ENCODE measurements around the gene CD36.

CD36 gene

DNA sequence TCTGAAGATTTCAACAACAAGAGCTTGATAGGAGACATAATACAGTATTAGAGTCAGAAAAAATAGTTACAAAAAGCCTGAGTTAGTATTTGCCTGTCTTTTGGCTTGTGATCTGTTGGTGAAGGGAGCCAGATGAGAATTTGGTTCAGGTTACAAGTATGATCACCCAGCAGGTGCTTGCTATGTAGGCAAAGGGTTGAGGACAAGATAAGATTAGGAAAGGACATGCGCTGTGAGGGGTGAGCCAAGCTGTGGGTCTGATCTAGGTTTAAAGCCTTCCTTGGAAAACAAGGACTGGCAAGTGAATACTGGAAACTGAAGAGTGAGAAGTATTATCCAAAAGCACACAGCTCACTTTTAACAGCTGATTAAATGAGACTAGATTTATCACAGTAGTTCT, 28.7 kb upstream of the CD36 start:
- Histone ChIP-seq H4K8ac (ENCODE audit: low read length) (no peak overlapping the region), H3K4me1 (ENCODE audit: control insufficient read depth, insufficient read depth, low read depth, low read length) (peaks cover 2% of the 10 kb centered on the region), H3K4ac (ENCODE audit: low read depth in 1 of 2, low read length in 2 of 2) (no peak overlapping the region), H3K27me3 (ENCODE audit: control insufficient read depth in 1 of 2, insufficient read depth in 1 of 2, low read length in 2 of 2) (no peaks in the 10 kb centered on the region), H3K14ac (ENCODE audit: low read length in 2 of 2) (no peak overlapping the region), H2BK5ac (ENCODE audit: low read depth, low read length, poor library complexity, severe bottlenecking) (no peak overlapping the region), H2AK5ac (ENCODE audit: low read length, severe bottlenecking) (no peak overlapping the region), H3K18ac (ENCODE audit: low read depth in 1 of 2, low read length in 2 of 2) (no peak overlapping the region), H3K79me1 (replicated peaks; ENCODE audit: low read length, poor library complexity, severe bottlenecking) (no peaks in the 10 kb centered on the region), H2BK12ac (ENCODE audit: low read length in 2 of 2) (peak overlapping the region in 1 of 2 experiments; percentile 84), H2BK120ac (ENCODE audit: low read depth, low read length) (no peak overlapping the region), H3K27ac (ENCODE audit: low read length, poor library complexity, severe bottlenecking) (no peak overlapping the region), H3K36me3 (ENCODE audit: control insufficient read depth in 1 of 2, insufficient read depth in 2 of 2, low read depth in 1 of 2, low read length in 2 of 2) (no peaks in the 10 kb centered on the region), H3K9me3 (ENCODE audit: control insufficient read depth, low read length) (no peaks in the 10 kb centered on the region), H3K23ac (ENCODE audit: low read length in 2 of 2) (no peak overlapping the region), H3K9ac (ENCODE audit: low read length) (no peak overlapping the region), H3K4me3 (ENCODE audit: insufficient read depth in 1 of 2, low read depth in 1 of 2, low read length in 2 of 2) (no peak overlapping the region), H4K91ac (ENCODE audit: low read length) (no peak overlapping the region), H2AFZ (ENCODE audit: low read depth, low read length) (no peak overlapping the region), H3K4me2 (ENCODE audit: low read length, poor library complexity, severe bottlenecking) (no peak overlapping the region), H2BK15ac (ENCODE audit: low read depth, poor library complexity, severe bottlenecking) (no peak overlapping the region)
- DNase-seq = no peak
- 86% methylated on average over 1 of the region's 1 CpG for WGBS

DNA sequence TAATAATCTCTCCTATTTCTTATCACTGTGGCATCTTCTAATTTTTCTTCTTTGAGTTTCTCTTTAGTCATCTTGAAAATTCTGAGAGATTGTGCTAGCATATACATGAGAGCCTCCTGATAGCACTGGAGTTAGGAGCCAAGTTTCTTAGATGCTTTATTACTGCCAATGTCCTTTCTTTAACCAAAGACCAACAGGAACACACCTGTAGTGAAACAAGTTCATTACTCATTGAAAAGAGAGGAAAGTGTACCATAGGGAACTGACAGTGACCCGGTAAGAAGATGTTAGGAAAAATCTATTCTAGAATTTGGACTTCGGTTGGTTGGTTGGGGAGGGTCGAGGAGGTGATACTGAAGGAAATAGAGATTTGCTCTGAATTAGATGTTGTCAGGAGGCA, 27.1 kb upstream of the CD36 start:
- Histone ChIP-seq H2BK12ac (ENCODE audit: low read length in 2 of 2) (peak overlapping the region in 1 of 2 experiments; percentile 93), H4K91ac (ENCODE audit: low read length) (no peak overlapping the region), H3K36me3 (ENCODE audit: control insufficient read depth in 1 of 2, insufficient read depth in 2 of 2, low read depth in 1 of 2, low read length in 2 of 2) (no peaks in the 10 kb centered on the region), H2BK15ac (ENCODE audit: low read depth, poor library complexity, severe bottlenecking) (peak overlapping the region; percentile 28), H3K23ac (ENCODE audit: low read length in 2 of 2) (no peak overlapping the region), H3K79me1 (replicated peaks; ENCODE audit: low read length, poor library complexity, severe bottlenecking) (no peaks in the 10 kb centered on the region), H4K8ac (ENCODE audit: low read length) (peak overlapping the region; percentile 6), H3K9me3 (ENCODE audit: control insufficient read depth, low read length) (no peaks in the 10 kb centered on the region), H3K27ac (ENCODE audit: low read length, poor library complexity, severe bottlenecking) (peak overlapping the region; percentile 9), H3K4me3 (ENCODE audit: insufficient read depth in 1 of 2, low read depth in 1 of 2, low read length in 2 of 2) (no peak overlapping the region), H3K9ac (ENCODE audit: low read length) (peak overlapping the region; percentile 34), H3K18ac (ENCODE audit: low read depth in 1 of 2, low read length in 2 of 2) (no peak overlapping the region), H3K4ac (ENCODE audit: low read depth in 1 of 2, low read length in 2 of 2) (no peak overlapping the region), H2AFZ (ENCODE audit: low read depth, low read length) (no peak overlapping the region), H2BK5ac (ENCODE audit: low read depth, low read length, poor library complexity, severe bottlenecking) (no peak overlapping the region), H3K4me2 (ENCODE audit: low read length, poor library complexity, severe bottlenecking) (no peak overlapping the region), H3K27me3 (ENCODE audit: control insufficient read depth in 1 of 2, insufficient read depth in 1 of 2, low read length in 2 of 2) (no peaks in the 10 kb centered on the region), H2BK120ac (ENCODE audit: low read depth, low read length) (peak overlapping the region; percentile 73), H3K14ac (ENCODE audit: low read length in 2 of 2) (no peak overlapping the region), H3K4me1 (ENCODE audit: control insufficient read depth, insufficient read depth, low read depth, low read length) (peaks cover 2% of the 10 kb centered on the region), H2AK5ac (ENCODE audit: low read length, severe bottlenecking) (no peak overlapping the region)
- 96% methylated on average over 3 of the region's 3 CpGs for WGBS
- no peak for DNase-seq

- no peak overlapping the region for H3K4me3 ChIP-seq (ENCODE audit: insufficient read depth in 1 of 2, low read depth in 1 of 2, low read length in 2 of 2)
- peaks cover 2% of the 10 kb centered on the region for H3K4me1 ChIP-seq (ENCODE audit: control insufficient read depth, insufficient read depth, low read depth, low read length)
- H4K91ac ChIP-seq (ENCODE audit: low read length) = no peak overlapping the region
- H2AFZ ChIP-seq (ENCODE audit: low read depth, low read length) = no peak overlapping the region
- no peaks in the 10 kb centered on the region for H3K9me3 ChIP-seq (ENCODE audit: control insufficient read depth, low read length)
- no peaks in the 10 kb centered on the region for H3K79me1 ChIP-seq (replicated peaks; ENCODE audit: low read length, poor library complexity, severe bottlenecking)
- no peak overlapping the region for H3K14ac ChIP-seq (ENCODE audit: low read length in 2 of 2)
- peak overlapping the region; percentile 28 for H2BK15ac ChIP-seq (ENCODE audit: low read depth, poor library complexity, severe bottlenecking)
- H3K27ac ChIP-seq (ENCODE audit: low read length, poor library complexity, severe bottlenecking) = peak overlapping the region; percentile 9
- H2AK5ac ChIP-seq (ENCODE audit: low read length, severe bottlenecking) = no peak overlapping the region
- H3K4ac ChIP-seq (ENCODE audit: low read depth in 1 of 2, low read length in 2 of 2) = no peak overlapping the region
- H2BK12ac ChIP-seq (ENCODE audit: low read length in 2 of 2) = no peak overlapping the region
- no peak overlapping the region for H3K18ac ChIP-seq (ENCODE audit: low read depth in 1 of 2, low read length in 2 of 2)
- peak; percentile 52 for DNase-seq
- H3K9ac ChIP-seq (ENCODE audit: low read length) = peak overlapping the region; percentile 34
- no peaks in the 10 kb centered on the region for H3K27me3 ChIP-seq (ENCODE audit: control insufficient read depth in 1 of 2, insufficient read depth in 1 of 2, low read length in 2 of 2)
- H3K36me3 ChIP-seq (ENCODE audit: control insufficient read depth in 1 of 2, insufficient read depth in 2 of 2, low read depth in 1 of 2, low read length in 2 of 2) = no peaks in the 10 kb centered on the region
- no peak overlapping the region for H3K23ac ChIP-seq (ENCODE audit: low read length in 2 of 2)
- no peak overlapping the region for H2BK120ac ChIP-seq (ENCODE audit: low read depth, low read length)
- no CpG with 5 or more reads among the region's 2 CpGs for WGBS
- H2BK5ac ChIP-seq (ENCODE audit: low read depth, low read length, poor library complexity, severe bottlenecking) = no peak overlapping the region
- no peak overlapping the region for H3K4me2 ChIP-seq (ENCODE audit: low read length, poor library complexity, severe bottlenecking)
- peak overlapping the region; percentile 6 for H4K8ac ChIP-seq (ENCODE audit: low read length)
These were observed 26.7 kb upstream of the CD36 start for GRCh38 chr7:80611779-80612178.

DNA sequence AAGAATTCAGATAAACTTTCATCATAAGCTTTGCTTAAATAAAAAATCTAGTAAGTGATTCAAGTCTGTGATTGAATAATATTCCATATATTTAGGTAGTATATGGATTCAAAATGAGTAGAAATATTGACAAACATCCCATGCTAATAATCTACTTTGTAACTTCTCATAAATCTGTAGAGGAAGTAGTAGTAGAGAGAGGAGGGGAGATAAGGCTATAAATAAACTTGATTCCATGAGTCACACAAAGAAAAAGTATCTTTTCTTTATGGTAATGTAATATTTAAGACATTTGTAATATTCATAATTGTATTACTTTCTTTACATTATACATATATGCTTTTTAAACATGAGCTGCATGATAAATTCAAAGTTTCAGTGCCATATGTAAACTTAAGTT, 25.6 kb upstream of the CD36 start:
- Histone ChIP-seq H3K4me3 (ENCODE audit: insufficient read depth in 1 of 2, low read depth in 1 of 2, low read length in 2 of 2) (no peak overlapping the region), H3K79me1 (replicated peaks; ENCODE audit: low read length, poor library complexity, severe bottlenecking) (no peaks in the 10 kb centered on the region), H4K8ac (ENCODE audit: low read length) (no peak overlapping the region), H2BK120ac (ENCODE audit: low read depth, low read length) (no peak overlapping the region), H3K36me3 (ENCODE audit: control insufficient read depth in 1 of 2, insufficient read depth in 2 of 2, low read depth in 1 of 2, low read length in 2 of 2) (no peaks in the 10 kb centered on the region), H3K9ac (ENCODE audit: low read length) (peak overlapping the region; percentile 27), H2BK15ac (ENCODE audit: low read depth, poor library complexity, severe bottlenecking) (no peak overlapping the region), H3K14ac (ENCODE audit: low read length in 2 of 2) (no peak overlapping the region), H3K9me3 (ENCODE audit: control insufficient read depth, low read length) (no peaks in the 10 kb centered on the region), H3K4me2 (ENCODE audit: low read length, poor library complexity, severe bottlenecking) (no peak overlapping the region), H3K4me1 (ENCODE audit: control insufficient read depth, insufficient read depth, low read depth, low read length) (peaks cover 2% of the 10 kb centered on the region), H3K23ac (ENCODE audit: low read length in 2 of 2) (no peak overlapping the region), H2AK5ac (ENCODE audit: low read length, severe bottlenecking) (no peak overlapping the region), H2BK5ac (ENCODE audit: low read depth, low read length, poor library complexity, severe bottlenecking) (no peak overlapping the region), H3K18ac (ENCODE audit: low read depth in 1 of 2, low read length in 2 of 2) (no peak overlapping the region), H3K27ac (ENCODE audit: low read length, poor library complexity, severe bottlenecking) (no peak overlapping the region), H2AFZ (ENCODE audit: low read depth, low read length) (no peak overlapping the region), H3K27me3 (ENCODE audit: control insufficient read depth in 1 of 2, insufficient read depth in 1 of 2, low read length in 2 of 2) (no peaks in the 10 kb centered on the region), H4K91ac (ENCODE audit: low read length) (no peak overlapping the region), H2BK12ac (ENCODE audit: low read length in 2 of 2) (no peak overlapping the region), H3K4ac (ENCODE audit: low read depth in 1 of 2, low read length in 2 of 2) (no peak overlapping the region)
- DNase-seq = no peak
